Embryonic facial prominence (tissue), 1 donor: ENCODE results near the gene DTX2.
"Not testable (repeated sequence)": the region's sequence is repeated elsewhere in the genome, so short reads cannot be mapped to it uniquely, and the experiment has no call there.

Experiments used
- DNase-seq: peaks from one replicate; pipeline ENCODE4 v3.0.0-alpha.2; 2016; ENCODE audit errors: extremely low spot score

Gene DTX2

DNA sequence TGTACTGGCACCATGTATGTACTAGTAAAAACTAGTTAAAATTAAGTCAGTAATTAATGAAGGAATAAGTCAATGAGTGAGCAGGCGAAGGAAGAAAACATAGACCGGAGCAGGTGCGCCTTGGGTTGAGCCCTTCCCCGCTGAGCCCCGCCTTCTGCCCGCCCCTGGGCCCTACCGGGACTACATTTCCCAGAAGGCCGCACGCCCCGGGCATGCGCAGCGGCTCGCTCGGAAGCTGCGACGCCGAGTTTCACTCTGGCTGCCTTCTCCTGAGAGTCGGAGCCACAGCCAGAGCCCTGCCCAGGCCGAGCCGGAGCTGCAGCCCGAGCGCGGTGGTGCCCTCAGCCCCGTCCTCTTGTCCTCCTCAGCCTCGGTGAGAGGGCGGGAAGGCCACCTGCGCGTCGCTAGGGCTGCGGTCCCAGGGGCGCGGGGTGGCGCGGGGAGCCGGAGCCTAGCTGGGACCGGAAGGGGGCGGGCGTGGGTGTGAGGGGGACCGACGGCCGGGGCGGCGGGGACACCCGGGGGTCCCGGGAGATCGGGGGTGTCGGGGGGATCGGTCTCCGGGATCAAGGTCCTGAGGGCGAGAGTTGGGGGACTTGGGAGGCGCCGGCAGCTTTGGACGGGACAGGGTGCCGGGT lies at the start of gene DTX2:
Gene DTX2, plus strand, starts transcription at position 246 of the 638 bp plus-strand sequence. CDS start 18,801 bp downstream, outside the sequence.
- DNase-seq, result not testable (repeated sequence)

DNA sequence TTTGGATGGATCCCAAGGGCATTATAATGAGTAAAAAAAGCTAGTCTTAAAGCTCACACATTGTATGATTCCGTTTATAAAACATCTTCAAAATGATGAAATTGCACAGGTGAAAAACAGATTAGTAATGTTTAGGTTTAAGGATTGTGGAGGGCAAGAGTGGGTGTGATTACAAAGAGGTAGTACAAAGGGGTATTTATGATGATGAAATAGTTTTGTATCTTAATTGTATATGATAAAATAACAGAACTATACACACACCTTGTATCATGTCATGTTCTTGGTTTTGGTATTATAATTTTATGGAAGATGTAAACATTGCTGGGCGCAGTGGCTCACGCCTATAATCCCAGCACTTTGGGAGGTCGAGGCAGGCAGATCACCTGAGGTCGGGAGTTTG lies 49.3 kb upstream of the DTX2 start:
- DNase-seq, result no peak

DNA sequence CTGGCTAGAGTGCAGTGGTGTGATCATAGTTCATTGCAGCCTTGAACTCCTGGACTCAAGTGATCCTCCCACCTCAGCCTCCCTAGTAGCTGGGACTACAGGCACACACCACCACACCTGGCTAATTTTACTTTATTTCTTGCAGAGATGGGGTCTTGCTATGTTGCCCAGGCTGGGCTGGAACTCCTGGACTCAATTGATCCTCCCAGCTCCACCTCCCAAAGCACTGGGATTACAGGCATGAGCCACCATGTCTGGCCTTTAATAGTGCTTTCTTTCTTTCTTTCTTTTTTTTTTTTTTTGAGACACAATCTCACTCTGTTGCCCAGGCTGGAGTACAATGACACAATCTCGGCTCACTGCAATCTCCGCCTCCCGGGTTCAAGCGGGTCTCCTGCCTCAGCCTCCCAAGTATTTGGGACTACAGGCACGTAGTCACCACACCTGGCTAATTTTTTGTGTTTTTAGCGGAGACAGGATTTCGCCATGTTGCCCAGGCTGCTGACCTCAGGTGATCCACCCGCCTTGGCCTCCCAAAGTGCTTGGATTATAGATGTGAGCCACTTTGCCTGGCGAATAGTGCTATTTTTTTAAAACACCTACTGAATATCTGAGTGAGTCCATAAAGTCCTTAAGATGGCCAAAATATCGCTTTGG lies 43.7 kb upstream of the DTX2 start:
- DNase-seq, result not testable (repeated sequence)

DNA sequence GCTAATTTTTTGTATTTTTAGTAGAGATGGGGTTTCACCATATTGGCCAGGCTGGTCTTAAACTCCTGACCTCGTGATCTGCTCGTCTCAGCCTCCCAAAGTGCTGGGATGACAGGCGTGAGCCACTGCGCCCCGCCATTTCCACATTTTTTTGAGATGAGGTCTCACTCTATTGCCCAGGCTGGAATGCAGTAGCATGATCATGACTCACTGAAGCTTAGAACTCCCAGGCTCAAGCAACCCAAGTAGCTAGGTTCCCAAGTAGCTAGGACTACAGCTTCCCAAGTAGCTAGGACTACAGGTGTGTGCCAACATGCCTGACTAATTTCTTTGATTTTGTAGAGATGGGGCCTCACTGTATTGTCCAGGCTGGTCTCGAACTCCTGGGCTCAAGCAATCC lies 40.4 kb upstream of the DTX2 start:
- not testable (repeated sequence) for DNase-seq

DNA sequence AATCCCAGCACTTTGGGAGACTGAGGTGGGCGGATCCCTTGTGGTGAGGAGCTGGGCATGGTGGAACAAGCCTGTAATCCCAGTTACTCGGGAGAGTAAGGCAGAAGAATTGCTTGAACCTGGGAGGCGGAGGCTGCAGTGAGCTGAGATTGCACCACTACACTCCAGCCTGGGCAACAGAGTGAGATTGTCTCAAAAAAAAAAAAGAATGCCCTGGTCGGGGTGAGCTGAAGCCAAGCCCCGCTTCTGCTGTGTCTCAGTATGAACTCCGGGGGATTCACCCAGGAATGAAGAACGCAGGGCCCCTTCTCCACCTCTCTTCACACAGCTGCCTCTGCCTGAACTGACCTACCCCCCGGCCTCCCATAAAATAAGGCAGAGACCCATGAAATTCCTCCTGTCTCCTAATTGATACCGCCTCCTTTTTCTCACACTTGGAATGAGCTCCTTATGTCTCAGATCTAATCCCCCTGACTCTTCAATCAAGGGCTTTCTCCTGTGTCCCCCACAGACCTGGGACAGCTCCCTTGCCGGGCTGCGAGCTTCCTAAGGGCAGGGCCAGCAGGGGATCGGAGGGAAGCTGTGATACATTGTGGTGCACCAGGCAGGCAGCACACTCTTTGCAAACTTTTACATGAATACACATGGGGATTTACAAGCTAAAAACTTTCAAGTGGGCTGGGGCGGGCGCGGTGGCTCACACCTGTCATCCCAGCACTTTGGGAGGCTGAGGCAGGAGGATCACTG lies 37.7 kb upstream of the DTX2 start:
- DNase-seq, result peak; percentile 25

DNA sequence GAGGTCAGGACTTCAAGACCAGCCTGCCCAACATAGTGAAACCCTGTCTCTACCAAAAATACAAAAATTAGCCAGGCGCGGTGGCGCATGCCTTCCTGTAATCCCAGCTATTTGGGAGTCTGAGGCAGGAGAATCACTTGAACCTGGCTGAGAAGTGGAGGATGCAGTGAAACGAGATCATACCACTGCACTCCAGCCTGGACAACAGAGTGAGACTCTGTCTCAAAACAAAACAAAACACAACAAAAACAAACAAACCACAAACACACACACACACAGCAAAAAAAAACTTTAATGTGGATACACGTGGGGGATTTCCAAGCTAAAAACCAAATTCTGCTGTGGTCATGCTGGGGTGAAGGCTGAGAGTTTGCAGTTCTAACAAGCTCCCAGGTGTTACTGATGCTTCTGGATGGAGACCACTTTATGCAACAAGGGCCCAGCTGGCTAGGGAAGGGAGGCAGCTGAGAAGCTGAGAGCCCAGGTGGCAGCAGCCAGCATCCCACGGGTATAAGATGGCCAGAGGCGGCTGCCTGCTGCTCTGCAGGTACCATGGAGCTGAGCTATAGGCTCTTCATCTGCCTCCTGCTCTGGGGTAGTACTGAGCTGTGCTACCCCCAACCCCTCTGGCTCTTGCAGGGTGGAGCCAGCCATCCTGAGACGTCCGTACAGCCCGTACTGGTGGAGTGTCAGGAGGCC lies 36.9 kb upstream of the DTX2 start, which contains the start of gene ZP3:
Gene ZP3, plus strand, starts transcription at position 538 of the 699 bp plus-strand sequence. Its CDS starts 15 bp downstream, at position 553.
- no peak for DNase-seq

DNA sequence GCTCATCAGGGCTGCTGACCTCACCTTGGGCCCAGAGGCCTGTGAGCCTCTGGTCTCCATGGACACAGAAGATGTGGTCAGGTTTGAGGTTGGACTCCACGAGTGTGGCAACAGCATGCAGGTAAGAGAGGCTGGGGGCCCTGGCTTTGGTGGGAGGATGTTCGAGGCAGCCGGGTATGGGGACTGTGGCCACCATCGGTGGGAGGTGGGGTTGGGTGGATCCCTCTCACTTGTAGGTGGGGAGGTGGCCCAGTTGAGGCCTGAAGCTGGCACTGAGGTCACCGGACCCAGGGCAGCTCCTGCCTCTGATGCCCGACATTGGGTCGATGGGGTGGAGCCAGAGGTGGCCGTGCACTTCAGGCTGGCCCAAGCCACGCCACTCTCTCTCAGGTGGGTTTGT lies 36.4 kb upstream of the DTX2 start:
- no peak for DNase-seq

DNA sequence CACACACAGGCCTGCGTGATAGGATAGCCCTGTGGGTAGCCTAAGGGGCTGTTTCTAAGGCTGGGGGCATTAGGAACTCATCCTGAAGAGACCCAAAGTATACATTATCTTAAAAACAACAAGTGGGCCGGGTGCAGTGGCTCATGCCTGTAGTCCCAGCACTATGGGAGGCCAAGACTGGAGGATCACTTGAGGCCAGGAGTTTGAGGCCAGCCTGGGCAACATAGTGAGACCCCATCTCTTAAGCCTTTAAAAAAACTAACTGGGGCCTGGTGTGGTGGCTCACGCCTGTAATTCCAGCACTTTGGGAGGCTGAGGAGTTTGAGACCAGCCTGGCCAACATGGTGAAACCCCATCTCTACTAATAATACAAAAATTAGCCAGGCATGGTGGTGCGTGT lies 36.0 kb upstream of the DTX2 start:
- not testable (repeated sequence) for DNase-seq

DNA sequence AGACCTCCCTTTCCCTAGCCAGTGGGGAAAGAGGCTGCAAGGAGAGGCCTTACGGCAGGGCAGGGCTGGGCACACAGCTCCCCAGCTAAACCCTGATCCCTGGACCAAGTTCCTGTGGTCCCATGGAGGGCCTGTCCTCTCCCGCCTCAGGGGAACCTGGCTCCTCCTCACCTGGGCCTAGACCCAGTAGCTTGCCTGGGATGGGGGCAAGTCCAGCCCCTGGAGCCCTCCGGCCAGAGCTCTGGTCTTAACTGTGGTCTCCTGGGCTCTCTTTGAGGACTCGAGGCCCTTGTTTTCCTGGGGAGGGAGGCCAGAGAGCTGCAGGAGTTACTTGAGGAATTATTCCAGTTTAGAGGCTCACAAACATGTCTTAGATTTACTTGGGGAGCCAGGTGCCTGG lies 35.3 kb upstream of the DTX2 start:
- DNase-seq, result no peak

DNA sequence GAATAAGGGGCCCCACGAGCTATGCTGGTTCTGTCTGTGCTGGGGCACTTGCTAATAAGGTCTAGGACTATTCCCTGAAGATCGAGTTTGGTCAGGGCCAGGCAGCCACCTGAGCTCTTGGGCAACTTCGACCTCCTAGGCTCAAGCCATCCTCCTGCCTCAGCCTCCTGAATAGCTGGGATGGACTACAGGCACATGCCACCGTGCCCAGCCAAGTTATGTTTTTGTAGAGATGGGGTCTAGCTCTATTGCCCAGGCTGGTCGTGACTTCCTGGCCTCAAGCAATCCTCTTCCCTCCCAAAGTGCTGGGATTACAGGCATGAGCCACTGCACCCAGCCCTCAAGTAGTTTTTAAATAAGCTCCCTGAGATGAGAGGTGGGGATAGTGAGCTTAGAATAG lies 33.9 kb upstream of the DTX2 start:
- DNase-seq, result no peak

DNA sequence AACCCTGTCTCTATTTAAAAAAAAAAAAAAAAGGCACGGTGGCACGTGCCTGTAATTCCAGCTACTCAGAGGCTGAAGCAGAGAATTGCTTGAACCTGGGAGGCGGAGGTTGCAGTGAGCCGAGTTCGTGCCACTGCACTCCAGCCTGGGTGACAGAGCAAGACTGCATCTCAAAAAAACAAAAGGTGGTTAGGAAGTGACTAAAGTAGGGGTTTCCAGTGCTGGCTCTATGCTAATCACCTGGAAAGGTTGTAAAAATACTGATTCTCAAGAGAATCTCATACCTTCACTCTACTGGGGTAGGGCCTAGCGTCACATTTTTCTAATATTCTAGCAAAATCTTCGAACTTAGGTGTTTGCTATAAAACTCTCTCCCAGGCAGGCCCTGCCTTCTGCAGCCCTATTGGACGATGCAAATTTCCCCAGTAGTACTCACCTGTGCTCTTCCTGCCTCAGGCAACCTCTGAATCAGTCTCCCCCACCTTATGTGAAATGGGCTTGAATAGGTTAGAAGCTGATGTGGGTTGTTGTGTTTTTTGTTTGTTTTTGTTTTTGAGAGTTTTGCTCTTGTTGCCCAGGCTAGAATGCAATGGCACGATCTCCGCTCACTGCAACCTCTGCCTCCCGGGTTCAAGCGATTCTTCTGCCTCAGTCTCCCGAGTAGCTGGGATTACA lies 33.2 kb upstream of the DTX2 start:
- DNase-seq, result no peak

DNA sequence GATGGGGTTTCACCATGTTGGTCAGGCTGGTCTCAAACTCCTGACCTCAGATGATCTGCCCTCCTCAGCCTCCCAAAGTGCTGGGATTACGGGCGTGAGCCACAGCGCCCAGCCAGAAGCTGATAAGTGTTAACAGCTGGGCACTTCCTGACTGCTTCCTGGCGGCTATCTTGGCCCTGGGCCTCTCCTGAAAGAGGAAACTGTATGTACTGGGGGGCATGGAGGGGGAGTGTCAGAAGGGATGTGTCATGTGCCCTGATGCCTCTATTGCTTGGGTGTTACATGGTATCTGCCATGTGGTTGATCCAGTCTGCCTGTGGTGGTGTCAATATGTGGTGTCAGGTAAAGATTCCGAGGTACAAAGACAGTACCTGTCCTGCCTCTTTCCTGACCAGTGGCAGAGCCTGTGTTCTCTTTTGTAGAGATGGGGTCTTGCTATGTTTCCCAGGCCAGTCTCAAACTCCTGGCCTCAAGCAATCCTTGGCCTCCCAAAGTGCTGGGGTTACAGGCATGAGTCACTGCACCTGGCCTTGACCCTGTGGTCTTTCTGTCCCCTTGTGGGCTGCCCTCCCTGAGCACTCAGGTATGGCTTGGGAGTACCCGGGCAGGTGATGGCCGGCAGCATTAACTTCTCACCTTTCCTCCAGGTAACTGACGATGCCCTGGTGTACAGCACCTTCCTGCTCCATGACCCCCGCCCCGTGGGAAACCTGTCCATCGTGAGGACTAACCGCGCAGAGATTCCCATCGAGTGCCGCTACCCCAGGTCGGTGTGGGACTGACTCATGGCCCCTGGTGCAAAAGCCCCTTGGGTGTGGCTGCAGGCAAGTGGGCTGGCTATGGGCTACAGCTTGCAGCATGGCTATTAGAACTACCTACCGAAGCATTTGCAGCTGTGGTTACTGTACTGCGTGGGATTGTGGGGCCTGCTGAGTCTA lies 32.4 kb upstream of the DTX2 start:
- no peak for DNase-seq

DNA sequence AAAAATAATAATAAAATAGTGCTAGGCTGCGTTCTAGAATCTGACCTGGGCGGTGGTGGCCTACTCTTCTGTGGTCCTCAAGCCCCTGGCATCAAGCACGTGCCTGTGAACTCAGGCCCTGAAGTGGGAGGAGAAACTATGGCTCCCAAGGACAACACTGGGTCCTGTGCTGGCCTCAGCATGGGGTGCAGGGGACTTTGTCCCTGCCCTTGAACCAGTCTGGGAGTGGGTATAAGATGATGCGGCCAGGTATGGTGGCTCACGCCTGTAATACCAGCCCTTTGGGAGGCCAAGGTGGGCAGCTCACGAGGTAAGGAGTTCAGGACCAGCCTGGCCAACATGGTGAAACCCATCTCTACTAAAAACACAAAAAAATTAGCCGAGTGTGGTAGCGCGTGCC lies 31.3 kb upstream of the DTX2 start:
- no peak for DNase-seq

DNA sequence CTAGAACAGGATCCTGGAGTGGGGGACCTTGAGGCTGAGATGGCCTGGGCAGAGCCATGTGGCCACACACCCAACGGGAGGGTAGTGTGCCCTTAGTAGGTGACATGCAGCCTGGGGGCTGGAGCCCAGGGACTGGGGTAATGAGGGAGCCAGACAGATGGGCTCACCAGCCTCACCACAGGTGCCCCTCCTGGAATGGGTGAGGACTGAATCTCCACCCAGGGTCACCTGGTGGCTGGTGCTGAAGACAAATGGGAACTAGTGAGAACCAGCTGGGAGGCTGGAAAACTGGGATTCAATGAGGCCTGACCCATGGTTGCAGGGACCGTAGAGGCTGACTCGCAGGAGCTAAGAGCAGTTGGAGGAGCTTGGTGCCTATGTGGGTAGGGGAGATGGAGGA lies 30.7 kb upstream of the DTX2 start:
- no peak for DNase-seq

DNA sequence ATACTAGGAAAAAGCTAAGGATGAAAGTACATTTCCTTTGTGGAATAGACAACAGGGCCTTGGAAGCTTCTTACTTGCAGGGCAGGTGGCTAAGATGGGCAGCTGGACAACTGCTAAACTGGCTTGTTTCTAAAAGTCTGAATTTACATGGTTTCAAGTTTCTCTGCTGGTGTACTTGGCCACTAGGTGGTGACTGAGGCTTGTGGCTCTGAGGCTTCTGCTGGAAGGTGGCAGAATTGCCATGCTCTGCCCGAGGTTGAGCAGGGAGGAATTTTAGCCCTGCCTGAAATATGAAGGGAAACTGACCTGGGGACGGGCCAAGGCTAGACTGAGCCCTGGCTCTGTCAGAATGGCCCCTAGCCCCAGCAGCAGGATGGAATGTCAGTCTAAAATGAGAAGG lies 23.6 kb upstream of the DTX2 start:
- peak; percentile 34 for DNase-seq

DNA sequence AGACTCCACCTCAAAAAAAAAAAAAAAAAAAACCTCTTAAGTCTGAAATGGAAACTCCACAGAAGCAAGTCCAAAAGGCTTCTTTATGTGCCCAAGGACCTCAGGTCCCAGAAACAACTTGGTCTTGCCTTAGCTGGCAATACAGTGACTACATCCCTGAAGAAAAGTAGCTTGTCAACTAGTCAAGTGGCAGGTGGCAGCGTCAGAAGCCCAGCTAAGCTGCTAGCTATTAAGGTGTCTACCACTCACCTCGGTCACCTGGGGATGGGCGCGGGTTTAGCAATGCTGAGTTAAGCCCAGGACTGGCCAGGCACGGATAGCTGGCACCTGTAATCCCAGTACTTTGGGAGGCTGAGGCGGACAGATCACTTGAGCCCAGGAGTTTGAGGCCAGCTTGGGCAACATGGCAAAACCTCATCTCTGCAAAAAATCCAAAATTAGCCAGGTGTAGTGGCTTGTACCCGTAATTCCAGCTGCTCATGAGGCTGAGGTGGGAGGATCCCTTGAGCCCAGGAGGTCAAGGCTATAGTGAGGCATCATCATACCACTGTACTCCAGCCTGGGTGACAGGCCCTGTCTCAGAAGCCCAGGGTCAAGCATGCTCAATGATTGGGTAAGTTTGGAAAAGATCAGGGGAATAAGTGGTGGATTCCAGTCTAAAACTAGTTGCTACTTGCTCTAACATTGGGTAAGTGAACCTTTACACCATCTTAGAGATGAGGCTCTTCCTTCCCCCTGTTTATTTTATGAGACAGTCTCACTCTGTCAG lies 22.2 kb upstream of the DTX2 start:
- not testable (repeated sequence) for DNase-seq

DNA sequence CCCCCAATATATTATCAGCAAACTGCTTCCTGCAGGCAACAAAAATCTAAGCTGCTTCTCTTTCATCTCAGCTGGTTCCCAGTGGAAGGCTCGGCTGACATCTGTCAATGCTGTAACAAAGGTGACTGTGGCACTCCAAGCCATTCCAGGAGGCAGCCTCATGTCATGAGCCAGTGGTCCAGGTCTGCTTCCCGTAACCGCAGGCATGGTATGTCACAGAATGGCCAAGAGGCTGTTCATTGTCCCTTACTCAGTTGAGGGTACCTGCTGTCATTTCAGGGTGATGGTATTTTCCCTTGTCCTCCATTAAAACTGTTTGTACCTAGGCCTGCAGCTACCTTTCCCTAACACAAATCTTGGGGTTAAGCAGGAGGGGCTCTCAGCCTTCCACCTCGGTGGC lies 21.1 kb upstream of the DTX2 start:
- DNase-seq, result not testable (repeated sequence)

DNA sequence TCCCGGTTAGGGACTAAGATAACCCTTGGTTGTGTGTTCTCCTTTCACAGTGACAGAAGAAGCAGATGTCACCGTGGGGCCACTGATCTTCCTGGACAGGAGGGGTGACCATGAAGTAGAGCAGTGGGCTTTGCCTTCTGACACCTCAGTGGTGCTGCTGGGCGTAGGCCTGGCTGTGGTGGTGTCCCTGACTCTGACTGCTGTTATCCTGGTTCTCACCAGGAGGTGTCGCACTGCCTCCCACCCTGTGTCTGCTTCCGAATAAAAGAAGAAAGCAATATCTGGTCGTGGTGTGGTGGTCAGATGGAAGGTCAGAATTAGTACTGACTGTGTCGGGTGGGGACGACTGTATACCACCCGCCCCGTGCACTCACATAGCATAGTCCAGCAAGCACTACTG lies 19.7 kb upstream of the DTX2 start:
- not testable (repeated sequence) for DNase-seq

DNA sequence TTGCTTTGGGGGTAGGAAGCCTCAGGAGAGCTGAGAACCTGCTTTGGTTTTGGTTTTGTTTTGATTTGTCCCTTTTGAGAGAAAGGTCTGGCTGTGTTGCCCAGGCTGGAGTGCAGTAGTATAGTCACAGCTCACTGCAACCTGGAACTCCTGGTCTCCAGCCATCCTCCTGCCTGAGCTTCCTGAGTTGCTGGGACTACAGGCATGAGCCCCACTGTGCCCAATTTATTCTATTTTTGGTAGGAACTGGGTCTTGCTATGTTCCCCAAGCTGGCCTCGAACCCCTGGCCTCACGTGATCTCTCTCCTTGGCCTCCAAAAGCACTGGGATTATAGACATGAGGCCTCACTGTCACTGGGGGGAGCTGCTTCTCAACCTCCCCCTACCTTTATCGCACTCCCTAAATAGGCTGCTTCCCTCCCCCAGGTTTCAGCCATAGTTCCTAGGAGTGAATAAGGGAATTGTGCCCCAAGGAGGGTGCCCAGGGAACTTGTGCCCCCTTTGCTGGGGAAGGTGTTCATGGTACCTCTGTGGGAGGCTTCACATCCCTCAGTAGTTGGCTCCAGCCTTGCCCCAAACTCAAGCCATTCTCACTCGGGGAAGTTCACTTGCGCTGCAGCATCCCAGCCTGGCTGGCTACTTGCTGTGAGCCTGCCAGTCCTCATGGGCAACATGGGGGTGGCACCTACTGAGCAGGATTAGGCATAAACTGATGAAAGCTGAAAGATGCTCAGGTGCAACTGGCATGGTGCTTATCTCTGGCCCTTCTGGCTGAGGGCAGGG lies 18.7 kb upstream of the DTX2 start:
- not testable (repeated sequence) for DNase-seq
